ENCODE measurements around the gene ABCF2. TPM values are rescaled to one million over a fixed set of nuclear protein-coding genes. Genes with fewer than 3 reads are reported as not detected.

ABCF2 gene
- total RNA-seq, 4 donors from 2014 or later: 30.5 to 43.1 (median 36.5) TPM

- Histone ChIP-seq H3K27ac (no peak overlapping the region), H3K4me3 (no peak overlapping the region), H3K4me1 (peaks cover 0 to 55% (median 27%) of the 10 kb centered on the region in 3 donors), H3K36me3 (peaks cover 0 to 9% of the 10 kb centered on the region in 2 donors), H3K9me3 (no peaks in the 10 kb centered on the region), H3K27me3 (no peaks in the 10 kb centered on the region)
- ATAC-seq: no peak
- 81 to 89% methylated on average over 5 to 10 of the region's 10 CpGs for WGBS, 2 donors (ENCODE audit: low coverage in 1 of 2)
- TF ChIP-seq POLR2AphosphoS5 (IDR thresholded peaks at IDR 0.05) (no peak), EP300 (IDR thresholded peaks at IDR 0.05) (no peak), POLR2A (IDR thresholded peaks at IDR 0.05) (no peak)
- TF ChIP-seq, protein P1, sequence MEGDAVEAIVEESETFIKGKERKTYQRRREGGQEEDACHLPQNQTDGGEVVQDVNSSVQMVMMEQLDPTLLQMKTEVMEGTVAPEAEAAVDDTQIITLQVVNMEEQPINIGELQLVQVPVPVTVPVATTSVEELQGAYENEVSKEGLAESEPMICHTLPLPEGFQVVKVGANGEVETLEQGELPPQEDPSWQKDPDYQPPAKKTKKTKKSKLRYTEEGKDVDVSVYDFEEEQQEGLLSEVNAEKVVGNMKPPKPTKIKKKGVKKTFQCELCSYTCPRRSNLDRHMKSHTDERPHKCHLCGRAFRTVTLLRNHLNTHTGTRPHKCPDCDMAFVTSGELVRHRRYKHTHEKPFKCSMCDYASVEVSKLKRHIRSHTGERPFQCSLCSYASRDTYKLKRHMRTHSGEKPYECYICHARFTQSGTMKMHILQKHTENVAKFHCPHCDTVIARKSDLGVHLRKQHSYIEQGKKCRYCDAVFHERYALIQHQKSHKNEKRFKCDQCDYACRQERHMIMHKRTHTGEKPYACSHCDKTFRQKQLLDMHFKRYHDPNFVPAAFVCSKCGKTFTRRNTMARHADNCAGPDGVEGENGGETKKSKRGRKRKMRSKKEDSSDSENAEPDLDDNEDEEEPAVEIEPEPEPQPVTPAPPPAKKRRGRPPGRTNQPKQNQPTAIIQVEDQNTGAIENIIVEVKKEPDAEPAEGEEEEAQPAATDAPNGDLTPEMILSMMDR (IDR thresholded peaks at IDR 0.05): no peak
Measured at GRCh38 chr7:151229249-151229648, 2.2 kb upstream of the ABCF2 start.

- Histone ChIP-seq H3K9me3 (no peaks in the 10 kb centered on the region), H3K27me3 (no peaks in the 10 kb centered on the region), H3K27ac (peak overlapping the region; percentile 51 to 87 (median 81)), H3K4me3 (peak overlapping the region; percentile 46 to 77), H3K36me3 (peaks cover 0 to 19% of the 10 kb centered on the region in 2 donors), H3K4me1 (peaks cover 0 to 45% (median 17%) of the 10 kb centered on the region in 3 donors)
- 49 to 62% methylated on average over 8 to 9 of the region's 10 CpGs for WGBS, 2 donors (ENCODE audit: low coverage in 1 of 2)
- ATAC-seq: no peak
- TF ChIP-seq POLR2A (IDR thresholded peaks at IDR 0.05) (no peak), EP300 (IDR thresholded peaks at IDR 0.05) (no peak), POLR2AphosphoS5 (IDR thresholded peaks at IDR 0.05) (no peak)
- TF ChIP-seq, protein P1 (IDR thresholded peaks at IDR 0.05): no peak
Measured at GRCh38 chr7:151228024-151228866, 1.2 kb upstream of the ABCF2 start.

DNA sequence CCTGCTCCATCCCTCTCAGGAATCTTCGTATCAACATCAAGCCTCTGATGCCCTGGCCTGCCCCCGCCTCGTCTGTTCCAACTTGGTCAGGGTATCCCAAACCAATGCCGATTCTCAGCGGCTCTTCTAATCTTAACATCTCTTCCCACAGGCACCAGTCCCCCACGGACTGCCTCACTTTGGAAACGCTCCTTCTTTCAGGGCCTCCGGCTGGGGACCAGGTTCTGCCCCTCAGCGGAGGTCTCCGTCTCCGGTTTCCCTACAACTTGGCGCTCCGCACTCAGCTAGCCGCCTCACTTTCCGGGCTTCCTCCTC lies 488 bp downstream of the ABCF2 start:
- no peaks in the 10 kb centered on the region for H3K27me3 ChIP-seq
- H3K9me3 ChIP-seq: no peaks in the 10 kb centered on the region
- peak overlapping the region; percentile 25 to 87 (median 81) for H3K27ac ChIP-seq
- H3K4me3 ChIP-seq: peak overlapping the region; percentile 69 to 77
- peak; percentile 11 for ATAC-seq
- H3K4me1 ChIP-seq: peaks cover 0 to 33% (median 12%) of the 10 kb centered on the region in 3 donors
- WGBS, 2 donors (ENCODE audit: low coverage in 1 of 2): 0% methylated on average over 8 to 10 of the region's 15 CpGs
- TF ChIP-seq POLR2A (IDR thresholded peaks at IDR 0.05) (no peak), POLR2AphosphoS5 (IDR thresholded peaks at IDR 0.05) (no peak), EP300 (IDR thresholded peaks at IDR 0.05) (no peak)
- TF ChIP-seq, protein P1 (IDR thresholded peaks at IDR 0.05): no peak
- peaks cover 0 to 36% of the 10 kb centered on the region in 2 donors for H3K36me3 ChIP-seq

DNA sequence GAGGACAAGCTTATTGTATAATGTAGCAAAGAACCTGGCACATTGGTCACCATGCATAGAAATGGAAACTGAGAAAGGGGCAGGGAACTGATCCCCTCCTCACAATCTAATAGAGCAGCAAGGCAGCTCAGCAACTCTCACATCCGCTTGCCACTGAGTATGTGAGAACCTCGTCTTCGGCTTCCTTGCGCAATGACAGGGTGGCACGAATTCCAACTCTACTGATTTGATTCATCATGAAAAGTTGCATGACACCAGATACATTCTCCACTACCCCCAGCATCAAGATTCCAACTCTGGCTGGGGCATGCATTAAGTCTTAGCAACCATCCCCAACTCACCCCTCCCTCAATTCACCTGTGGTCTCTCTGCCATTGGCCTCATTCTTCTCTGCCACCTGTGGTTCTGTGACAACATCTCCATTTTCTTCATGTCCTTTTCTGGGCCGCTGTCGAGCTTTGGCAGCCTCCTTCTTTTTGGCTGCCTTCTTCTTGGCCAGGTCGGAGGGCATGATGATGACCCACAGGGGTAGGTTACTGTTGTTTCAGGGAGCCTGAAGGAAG lies 976 bp downstream of the ABCF2 start:
- Histone ChIP-seq H3K4me1 (peaks cover 0 to 28% (median 11%) of the 10 kb centered on the region in 3 donors), H3K9me3 (no peaks in the 10 kb centered on the region), H3K27me3 (no peaks in the 10 kb centered on the region), H3K4me3 (peak overlapping the region; percentile 69 to 77), H3K36me3 (peaks cover 0 to 41% of the 10 kb centered on the region in 2 donors), H3K27ac (peak overlapping the region in 1 of 4 donors; percentile 77)
- ATAC-seq: no peak
- no peak for TF ChIP-seq POLR2AphosphoS5 (IDR thresholded peaks at IDR 0.05)
- TF ChIP-seq, protein P1 (IDR thresholded peaks at IDR 0.05): no peak
- no peak for TF ChIP-seq EP300 (IDR thresholded peaks at IDR 0.05)
- no peak for TF ChIP-seq POLR2A (IDR thresholded peaks at IDR 0.05)
- WGBS, 2 donors (ENCODE audit: low coverage in 1 of 2): 46 to 75% methylated on average over 4 to 8 of the region's 8 CpGs

All from gastroesophageal sphincter (tissue), 4 donors.